GM23338 (cell line): Measurements from ENCODE around the gene PITPNC1. TPM values are rescaled to one million over a fixed set of nuclear protein-coding genes. Genes with fewer than 3 reads are reported as not detected.
A peak's percentile ranks its signal among the peaks of the same experiment; 100 is the strongest.

ENCODE experiments used
- ATAC-seq: fragments of 200-7000 bp; cut with Tn5 transposase; 3 replicates; pipeline ENCODE4 v1.9.1; 2020
- DNase-seq: peaks from one replicate; pipeline ENCODE4 v3.0.0-alpha.2; 2015; ENCODE audit warnings: low spot score
- H2AFZ ChIP-seq: fragments of 200-600 bp; sonication (generic); 2 replicates; pipeline ENCODE4 v1.8.0; 2016; ENCODE audit warnings: antibody characterized with exemption, mild to moderate bottlenecking, moderate library complexity
- H3F3A ChIP-seq: fragments of 200-600 bp; sonication (generic); replicated peaks from 2 replicates; pipeline ENCODE4 v1.8.0; 2017; ENCODE audit warnings: antibody characterized with exemption, mixed run types, low read depth
- H3K27ac ChIP-seq: fragments of 200-600 bp; sonication (generic); 2 replicates; pipeline ENCODE4 v1.6.1; 2016; ENCODE audit warnings: low read depth
- H3K27me3 ChIP-seq: fragments of 200-600 bp; sonication (generic); 2 replicates; pipeline ENCODE4 v1.8.0; 2016; ENCODE audit warnings: mild to moderate bottlenecking, mixed run types, moderate library complexity; ENCODE audit not compliant: insufficient read depth
- H3K36me3 ChIP-seq: fragments of 200-600 bp; sonication (generic); 2 replicates; pipeline ENCODE4 v1.8.0; 2016; ENCODE audit warnings: mild to moderate bottlenecking; ENCODE audit not compliant: insufficient read depth
- H3K4me1 ChIP-seq: fragments of 200-600 bp; sonication (generic); 2 replicates; pipeline ENCODE4 v1.8.0; 2016; ENCODE audit warnings: mild to moderate bottlenecking, moderate library complexity; ENCODE audit not compliant: insufficient read depth
- H3K4me2 ChIP-seq: fragments of 200-600 bp; sonication (generic); 2 replicates; pipeline ENCODE4 v1.7.1; 2017; ENCODE audit warnings: mixed run types
- H3K4me3 ChIP-seq: fragments of 200-600 bp; sonication (generic); 2 replicates; pipeline ENCODE4 v1.6.1; 2016; ENCODE audit warnings: mixed run types
- H3K79me2 ChIP-seq: fragments of 200-600 bp; sonication (generic); replicated peaks from 2 replicates; pipeline ENCODE4 v1.8.0; 2017; ENCODE audit warnings: mild to moderate bottlenecking; ENCODE audit not compliant: insufficient read depth
- H3K9me2 ChIP-seq: fragments of 200-600 bp; sonication (generic); 2 replicates; pipeline ENCODE4 v1.8.0; 2017; ENCODE audit not compliant: insufficient read depth
- H4K20me1 ChIP-seq: fragments of 200-600 bp; sonication (generic); replicated peaks from 2 replicates; pipeline ENCODE4 v1.8.0; 2017; ENCODE audit warnings: mild to moderate bottlenecking; ENCODE audit not compliant: insufficient read depth
- H3K27ac Mint-ChIP-seq: 2 replicates; pipeline ENCODE4 v1.8.0; 2020; ENCODE audit warnings: inconsistent platforms, mild to moderate bottlenecking, moderate library complexity, mixed read lengths
- H3K27me3 Mint-ChIP-seq: 3 replicates; pipeline ENCODE4 v1.8.0; 2022; ENCODE audit warnings: low read depth, mild to moderate bottlenecking, moderate library complexity, mixed read lengths, inconsistent platforms; ENCODE audit not compliant: insufficient read depth, poor library complexity
- H3K36me3 Mint-ChIP-seq: 3 replicates; pipeline ENCODE4 v1.8.0; 2021; ENCODE audit warnings: low read depth, mild to moderate bottlenecking, inconsistent platforms, moderate library complexity, mixed read lengths
- H3K4me1 Mint-ChIP-seq: 3 replicates; pipeline ENCODE4 v1.8.0; 2020; ENCODE audit warnings: mild to moderate bottlenecking, inconsistent platforms, mixed read lengths
- H3K4me3 Mint-ChIP-seq: 3 replicates; pipeline ENCODE4 v1.8.0; 2021; ENCODE audit warnings: moderate library complexity, mild to moderate bottlenecking, inconsistent platforms, mixed read lengths
- H3K9me3 Mint-ChIP-seq: 3 replicates; pipeline ENCODE4 v1.8.0; 2020; ENCODE audit warnings: moderate library complexity, mild to moderate bottlenecking, inconsistent platforms, mixed read lengths
- CREB1 ChIP-seq: fragments of 250-450 bp; sonication (Bioruptor Pico); IDR thresholded peaks from 2 replicates; pipeline ENCODE4 v1.5.0; 2020; ENCODE audit warnings: low read depth, mild to moderate bottlenecking, moderate library complexity
- EZH2 ChIP-seq: fragments of 200-600 bp; sonication (generic); IDR thresholded peaks from one replicate; pipeline ENCODE4 v1.8.0; 2017; ENCODE audit warnings: antibody characterized with exemption, mild to moderate bottlenecking, low read depth; ENCODE audit not compliant: unreplicated experiment
- EZH2phosphoT487 ChIP-seq: fragments of 200-600 bp; sonication (generic); IDR thresholded peaks from one replicate; pipeline ENCODE4 v1.8.1; 2018; ENCODE audit warnings: antibody characterized with exemption; ENCODE audit not compliant: unreplicated experiment
- JUNB ChIP-seq: IDR thresholded peaks from one replicate; pipeline ENCODE4 v1.6.1; 2016; ENCODE audit warnings: antibody characterized with exemption; ENCODE audit not compliant: unreplicated experiment
- NANOG ChIP-seq: IDR thresholded peaks from 2 replicates; pipeline ENCODE4 v1.6.1; 2016; ENCODE audit warnings: antibody characterized with exemption, borderline replicate concordance
- POLR2AphosphoS5 ChIP-seq: IDR thresholded peaks from 2 replicates; pipeline ENCODE4 v1.6.1; 2016; ENCODE audit warnings: antibody characterized with exemption, low read depth
- STAT1 ChIP-seq: IDR thresholded peaks from one replicate; pipeline ENCODE4 v1.6.1; 2016; ENCODE audit warnings: antibody characterized with exemption; ENCODE audit not compliant: unreplicated experiment
- ZNF114 ChIP-seq: fragments of 250-450 bp; sonication (Bioruptor Pico); IDR thresholded peaks from 2 replicates; pipeline ENCODE4 v1.5.0; 2020; ENCODE audit warnings: mild to moderate bottlenecking, moderate library complexity
- ZNF331 ChIP-seq: fragments of 250-450 bp; sonication (Bioruptor Pico); IDR thresholded peaks from 2 replicates; pipeline ENCODE4 v1.5.0; 2020; ENCODE audit warnings: low read depth, mild to moderate bottlenecking, moderate library complexity
- polyA plus RNA-seq: library from polyadenylated mRNA; unstranded; fragments of >200 nt; fragmentation: Nextera tagmentation; extraction: Ambion mirVana; gene quantifications from 2 replicates; pipeline ENCODE4 v1.2.1, GENCODE V29; 2016
- total RNA-seq: library from RNA; depleted of rRNA; stranded (reverse); fragments of >200 nt; shearing (Covaris generic); gene quantifications from 2 replicates; pipeline ENCODE4 v1.2.3, GENCODE V29; 2014
- TF ChIP-seq, protein P1 (sequence below): fragments of 250-450 bp; sonication (Bioruptor Pico); IDR thresholded peaks from 2 replicates; pipeline ENCODE4 v1.5.0; 2020; ENCODE audit warnings: mild to moderate bottlenecking, moderate library complexity
- TF ChIP-seq, protein P2 (sequence below), 2 experiments: fragments of 200-600 bp in 1 of 2; sonication (generic) in 1 of 2; conservative IDR thresholded peaks; 2 replicates each; pipeline versions ENCODE4 v1.5.1 to v1.6.1; 2016 to 2017; ENCODE audit warnings: antibody characterized with exemption in 2 of 2, low read depth in 2 of 2, mild to moderate bottlenecking in 2 of 2, moderate library complexity in 1 of 2
- TF ChIP-seq, protein P3 (sequence below): IDR thresholded peaks from 2 replicates; pipeline ENCODE4 v1.6.1; 2016; ENCODE audit warnings: antibody characterized with exemption
- TF ChIP-seq, protein P4 (sequence below): IDR thresholded peaks from one replicate; pipeline ENCODE4 v1.6.1; 2018; ENCODE audit warnings: antibody characterized with exemption; ENCODE audit not compliant: unreplicated experiment

PITPNC1 gene
- total and polyA plus RNA-seq, 2 experiments from 2014 or later = 23.0 to 32.6 TPM

DNA sequence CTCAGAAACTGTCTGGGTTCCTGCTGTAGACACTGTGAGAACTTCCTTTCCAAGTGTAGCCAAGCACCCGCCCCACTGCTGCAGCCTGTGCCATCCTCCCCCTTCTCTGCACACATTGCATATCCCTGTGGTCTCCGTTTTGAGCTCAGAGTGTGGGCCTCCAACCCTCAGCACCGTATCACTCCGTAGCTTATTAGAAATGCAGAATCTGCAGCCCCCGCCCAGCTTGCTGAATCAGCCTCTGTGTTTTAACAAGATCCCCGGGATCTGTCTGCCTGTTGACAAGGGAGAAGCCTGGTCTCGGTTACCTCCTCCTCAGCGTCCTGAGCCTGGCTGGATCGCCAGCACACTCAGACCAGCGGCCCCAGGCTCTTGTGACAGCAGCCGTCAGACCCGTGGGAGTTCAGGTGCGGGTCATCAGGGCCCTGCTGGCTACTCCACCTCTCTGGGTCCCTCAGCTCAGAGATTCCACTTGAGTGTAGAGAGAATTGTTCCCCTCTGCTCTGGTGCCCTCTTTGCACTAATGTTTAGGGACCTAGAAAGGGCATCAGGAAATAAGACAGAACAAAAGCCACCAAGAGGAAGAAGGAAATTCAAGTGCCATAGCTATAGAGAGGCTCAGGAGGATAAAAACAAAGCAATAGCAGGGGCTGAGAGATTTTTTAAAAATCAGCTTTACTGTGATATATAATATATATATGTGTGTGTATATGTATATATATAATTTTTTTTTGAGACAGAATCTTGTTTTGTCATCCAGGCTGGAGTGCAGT, 92.3 kb downstream of the PITPNC1 start:
- peaks cover 37% of the 10 kb centered on the region for H3K4me1 ChIP-seq
- H2AFZ ChIP-seq = no peak overlapping the region
- H3K4me3 ChIP-seq = no peak overlapping the region
- TF ChIP-seq EZH2 (no peak), CREB1 (CRISPR knock-in tag) (no peak), EZH2phosphoT487 (no peak), NANOG (no peak), POLR2AphosphoS5 (no peak), STAT1 (no peak), JUNB (no peak), ZNF331 (CRISPR knock-in tag) (no peak), ZNF114 (CRISPR knock-in tag) (no peak)
- TF ChIP-seq, protein P1, sequence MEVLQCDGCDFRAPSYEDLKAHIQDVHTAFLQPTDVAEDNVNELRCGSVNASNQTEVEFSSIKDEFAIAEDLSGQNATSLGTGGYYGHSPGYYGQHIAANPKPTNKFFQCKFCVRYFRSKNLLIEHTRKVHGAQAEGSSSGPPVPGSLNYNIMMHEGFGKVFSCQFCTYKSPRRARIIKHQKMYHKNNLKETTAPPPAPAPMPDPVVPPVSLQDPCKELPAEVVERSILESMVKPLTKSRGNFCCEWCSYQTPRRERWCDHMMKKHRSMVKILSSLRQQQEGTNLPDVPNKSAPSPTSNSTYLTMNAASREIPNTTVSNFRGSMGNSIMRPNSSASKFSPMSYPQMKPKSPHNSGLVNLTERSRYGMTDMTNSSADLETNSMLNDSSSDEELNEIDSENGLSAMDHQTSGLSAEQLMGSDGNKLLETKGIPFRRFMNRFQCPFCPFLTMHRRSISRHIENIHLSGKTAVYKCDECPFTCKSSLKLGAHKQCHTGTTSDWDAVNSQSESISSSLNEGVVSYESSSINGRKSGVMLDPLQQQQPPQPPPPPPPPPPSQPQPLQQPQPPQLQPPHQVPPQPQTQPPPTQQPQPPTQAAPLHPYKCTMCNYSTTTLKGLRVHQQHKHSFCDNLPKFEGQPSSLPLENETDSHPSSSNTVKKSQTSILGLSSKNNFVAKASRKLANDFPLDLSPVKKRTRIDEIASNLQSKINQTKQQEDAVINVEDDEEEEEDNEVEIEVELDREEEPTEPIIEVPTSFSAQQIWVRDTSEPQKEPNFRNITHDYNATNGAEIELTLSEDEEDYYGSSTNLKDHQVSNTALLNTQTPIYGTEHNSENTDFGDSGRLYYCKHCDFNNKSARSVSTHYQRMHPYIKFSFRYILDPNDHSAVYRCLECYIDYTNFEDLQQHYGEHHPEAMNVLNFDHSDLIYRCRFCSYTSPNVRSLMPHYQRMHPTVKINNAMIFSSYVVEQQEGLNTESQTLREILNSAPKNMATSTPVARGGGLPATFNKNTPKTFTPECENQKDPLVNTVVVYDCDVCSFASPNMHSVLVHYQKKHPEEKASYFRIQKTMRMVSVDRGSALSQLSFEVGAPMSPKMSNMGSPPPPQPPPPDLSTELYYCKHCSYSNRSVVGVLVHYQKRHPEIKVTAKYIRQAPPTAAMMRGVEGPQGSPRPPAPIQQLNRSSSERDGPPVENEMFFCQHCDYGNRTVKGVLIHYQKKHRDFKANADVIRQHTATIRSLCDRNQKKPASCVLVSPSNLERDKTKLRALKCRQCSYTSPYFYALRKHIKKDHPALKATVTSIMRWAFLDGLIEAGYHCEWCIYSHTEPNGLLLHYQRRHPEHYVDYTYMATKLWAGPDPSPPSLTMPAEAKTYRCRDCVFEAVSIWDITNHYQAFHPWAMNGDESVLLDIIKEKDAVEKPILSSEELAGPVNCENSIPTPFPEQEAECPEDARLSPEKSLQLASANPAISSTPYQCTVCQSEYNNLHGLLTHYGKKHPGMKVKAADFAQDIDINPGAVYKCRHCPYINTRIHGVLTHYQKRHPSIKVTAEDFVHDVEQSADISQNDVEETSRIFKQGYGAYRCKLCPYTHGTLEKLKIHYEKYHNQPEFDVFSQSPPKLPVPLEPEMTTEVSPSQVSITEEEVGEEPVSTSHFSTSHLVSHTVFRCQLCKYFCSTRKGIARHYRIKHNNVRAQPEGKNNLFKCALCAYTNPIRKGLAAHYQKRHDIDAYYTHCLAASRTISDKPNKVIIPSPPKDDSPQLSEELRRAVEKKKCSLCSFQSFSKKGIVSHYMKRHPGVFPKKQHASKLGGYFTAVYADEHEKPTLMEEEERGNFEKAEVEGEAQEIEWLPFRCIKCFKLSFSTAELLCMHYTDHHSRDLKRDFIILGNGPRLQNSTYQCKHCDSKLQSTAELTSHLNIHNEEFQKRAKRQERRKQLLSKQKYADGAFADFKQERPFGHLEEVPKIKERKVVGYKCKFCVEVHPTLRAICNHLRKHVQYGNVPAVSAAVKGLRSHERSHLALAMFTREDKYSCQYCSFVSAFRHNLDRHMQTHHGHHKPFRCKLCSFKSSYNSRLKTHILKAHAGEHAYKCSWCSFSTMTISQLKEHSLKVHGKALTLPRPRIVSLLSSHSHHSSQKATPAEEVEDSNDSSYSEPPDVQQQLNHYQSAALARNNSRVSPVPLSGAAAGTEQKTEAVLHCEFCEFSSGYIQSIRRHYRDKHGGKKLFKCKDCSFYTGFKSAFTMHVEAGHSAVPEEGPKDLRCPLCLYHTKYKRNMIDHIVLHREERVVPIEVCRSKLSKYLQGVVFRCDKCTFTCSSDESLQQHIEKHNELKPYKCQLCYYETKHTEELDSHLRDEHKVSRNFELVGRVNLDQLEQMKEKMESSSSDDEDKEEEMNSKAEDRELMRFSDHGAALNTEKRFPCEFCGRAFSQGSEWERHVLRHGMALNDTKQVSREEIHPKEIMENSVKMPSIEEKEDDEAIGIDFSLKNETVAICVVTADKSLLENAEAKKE (CRISPR knock-in tag) = no peak
- TF ChIP-seq, protein P2, sequence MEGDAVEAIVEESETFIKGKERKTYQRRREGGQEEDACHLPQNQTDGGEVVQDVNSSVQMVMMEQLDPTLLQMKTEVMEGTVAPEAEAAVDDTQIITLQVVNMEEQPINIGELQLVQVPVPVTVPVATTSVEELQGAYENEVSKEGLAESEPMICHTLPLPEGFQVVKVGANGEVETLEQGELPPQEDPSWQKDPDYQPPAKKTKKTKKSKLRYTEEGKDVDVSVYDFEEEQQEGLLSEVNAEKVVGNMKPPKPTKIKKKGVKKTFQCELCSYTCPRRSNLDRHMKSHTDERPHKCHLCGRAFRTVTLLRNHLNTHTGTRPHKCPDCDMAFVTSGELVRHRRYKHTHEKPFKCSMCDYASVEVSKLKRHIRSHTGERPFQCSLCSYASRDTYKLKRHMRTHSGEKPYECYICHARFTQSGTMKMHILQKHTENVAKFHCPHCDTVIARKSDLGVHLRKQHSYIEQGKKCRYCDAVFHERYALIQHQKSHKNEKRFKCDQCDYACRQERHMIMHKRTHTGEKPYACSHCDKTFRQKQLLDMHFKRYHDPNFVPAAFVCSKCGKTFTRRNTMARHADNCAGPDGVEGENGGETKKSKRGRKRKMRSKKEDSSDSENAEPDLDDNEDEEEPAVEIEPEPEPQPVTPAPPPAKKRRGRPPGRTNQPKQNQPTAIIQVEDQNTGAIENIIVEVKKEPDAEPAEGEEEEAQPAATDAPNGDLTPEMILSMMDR (conservative IDR thresholded peaks at IDR 0.05; ENCODE audit: low read depth in 2 of 2) = no peak
- TF ChIP-seq, protein P3, sequence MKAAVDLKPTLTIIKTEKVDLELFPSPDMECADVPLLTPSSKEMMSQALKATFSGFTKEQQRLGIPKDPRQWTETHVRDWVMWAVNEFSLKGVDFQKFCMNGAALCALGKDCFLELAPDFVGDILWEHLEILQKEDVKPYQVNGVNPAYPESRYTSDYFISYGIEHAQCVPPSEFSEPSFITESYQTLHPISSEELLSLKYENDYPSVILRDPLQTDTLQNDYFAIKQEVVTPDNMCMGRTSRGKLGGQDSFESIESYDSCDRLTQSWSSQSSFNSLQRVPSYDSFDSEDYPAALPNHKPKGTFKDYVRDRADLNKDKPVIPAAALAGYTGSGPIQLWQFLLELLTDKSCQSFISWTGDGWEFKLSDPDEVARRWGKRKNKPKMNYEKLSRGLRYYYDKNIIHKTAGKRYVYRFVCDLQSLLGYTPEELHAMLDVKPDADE = no peak
- TF ChIP-seq, protein P4, sequence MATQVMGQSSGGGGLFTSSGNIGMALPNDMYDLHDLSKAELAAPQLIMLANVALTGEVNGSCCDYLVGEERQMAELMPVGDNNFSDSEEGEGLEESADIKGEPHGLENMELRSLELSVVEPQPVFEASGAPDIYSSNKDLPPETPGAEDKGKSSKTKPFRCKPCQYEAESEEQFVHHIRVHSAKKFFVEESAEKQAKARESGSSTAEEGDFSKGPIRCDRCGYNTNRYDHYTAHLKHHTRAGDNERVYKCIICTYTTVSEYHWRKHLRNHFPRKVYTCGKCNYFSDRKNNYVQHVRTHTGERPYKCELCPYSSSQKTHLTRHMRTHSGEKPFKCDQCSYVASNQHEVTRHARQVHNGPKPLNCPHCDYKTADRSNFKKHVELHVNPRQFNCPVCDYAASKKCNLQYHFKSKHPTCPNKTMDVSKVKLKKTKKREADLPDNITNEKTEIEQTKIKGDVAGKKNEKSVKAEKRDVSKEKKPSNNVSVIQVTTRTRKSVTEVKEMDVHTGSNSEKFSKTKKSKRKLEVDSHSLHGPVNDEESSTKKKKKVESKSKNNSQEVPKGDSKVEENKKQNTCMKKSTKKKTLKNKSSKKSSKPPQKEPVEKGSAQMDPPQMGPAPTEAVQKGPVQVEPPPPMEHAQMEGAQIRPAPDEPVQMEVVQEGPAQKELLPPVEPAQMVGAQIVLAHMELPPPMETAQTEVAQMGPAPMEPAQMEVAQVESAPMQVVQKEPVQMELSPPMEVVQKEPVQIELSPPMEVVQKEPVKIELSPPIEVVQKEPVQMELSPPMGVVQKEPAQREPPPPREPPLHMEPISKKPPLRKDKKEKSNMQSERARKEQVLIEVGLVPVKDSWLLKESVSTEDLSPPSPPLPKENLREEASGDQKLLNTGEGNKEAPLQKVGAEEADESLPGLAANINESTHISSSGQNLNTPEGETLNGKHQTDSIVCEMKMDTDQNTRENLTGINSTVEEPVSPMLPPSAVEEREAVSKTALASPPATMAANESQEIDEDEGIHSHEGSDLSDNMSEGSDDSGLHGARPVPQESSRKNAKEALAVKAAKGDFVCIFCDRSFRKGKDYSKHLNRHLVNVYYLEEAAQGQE = no peak
- Mint-ChIP-seq H3K4me3 (no peak overlapping the region), H3K36me3 (peaks cover 15% of the 10 kb centered on the region), H3K27ac (no peak overlapping the region), H3K4me1 (peaks cover 42% of the 10 kb centered on the region), H3K9me3 (peaks cover 13% of the 10 kb centered on the region), H3K27me3 (peaks cover 6% of the 10 kb centered on the region)
- H3K9me2 ChIP-seq = no peaks in the 10 kb centered on the region
- no peaks in the 10 kb centered on the region for H3K27me3 ChIP-seq
- peaks cover 88% of the 10 kb centered on the region for H3K79me2 ChIP-seq
- ATAC-seq (peak; percentile 38), DNase-seq (peak; percentile 37)
- H3K27ac ChIP-seq = peak overlapping the region; percentile 72; the same call in 1 of the 2 replicates
- H3F3A ChIP-seq = peaks cover 5% of the 10 kb centered on the region
- peaks cover under 1% of the 10 kb centered on the region; the same call in 1 of the 2 replicates for H4K20me1 ChIP-seq
- H3K4me2 ChIP-seq = no peak overlapping the region
- H3K36me3 ChIP-seq = no peaks in the 10 kb centered on the region
